OCI-LY1 (cell line): ENCODE measurements around the gene SURF6.

Experiments used
- EZH2 ChIP-seq: fragments of 200-600 bp; sonication (generic), shearing (Covaris generic); IDR thresholded peaks from 2 replicates; pipeline ENCODE4 v1.8.0; 2017; ENCODE audit warnings: borderline replicate concordance, mixed run types, mild to moderate bottlenecking, antibody characterized with exemption, low read length, moderate library complexity, mixed read lengths
- TF ChIP-seq, protein P1 (sequence below): fragments of 200-600 bp; sonication (generic), shearing (Covaris generic); IDR thresholded peaks from 2 replicates; pipeline ENCODE4 v1.5.1; 2017; ENCODE audit warnings: mild to moderate bottlenecking, antibody characterized with exemption, low read length, moderate library complexity, mixed read lengths

DNA sequence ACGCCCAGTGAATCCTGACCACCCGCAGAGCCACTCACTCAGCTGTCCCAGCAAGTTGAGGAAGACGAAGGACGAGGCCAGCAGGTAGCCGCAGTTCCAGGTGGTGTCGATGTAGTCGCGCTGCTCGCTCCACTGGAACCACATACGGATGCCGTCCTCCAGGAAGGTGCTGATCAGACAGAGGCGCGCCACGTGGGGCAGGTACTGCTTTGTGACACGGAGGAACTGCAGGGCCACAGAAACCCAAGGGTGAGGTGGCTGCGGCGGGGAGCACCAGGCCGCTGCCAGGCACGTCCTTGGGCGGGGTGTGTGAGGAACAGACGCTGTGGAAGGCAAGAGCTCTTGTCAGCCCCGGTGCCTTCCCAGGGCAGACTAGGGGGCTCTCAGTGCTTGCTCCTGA lies 31.2 kb upstream of the SURF6 start:
- TF ChIP-seq, protein P1, sequence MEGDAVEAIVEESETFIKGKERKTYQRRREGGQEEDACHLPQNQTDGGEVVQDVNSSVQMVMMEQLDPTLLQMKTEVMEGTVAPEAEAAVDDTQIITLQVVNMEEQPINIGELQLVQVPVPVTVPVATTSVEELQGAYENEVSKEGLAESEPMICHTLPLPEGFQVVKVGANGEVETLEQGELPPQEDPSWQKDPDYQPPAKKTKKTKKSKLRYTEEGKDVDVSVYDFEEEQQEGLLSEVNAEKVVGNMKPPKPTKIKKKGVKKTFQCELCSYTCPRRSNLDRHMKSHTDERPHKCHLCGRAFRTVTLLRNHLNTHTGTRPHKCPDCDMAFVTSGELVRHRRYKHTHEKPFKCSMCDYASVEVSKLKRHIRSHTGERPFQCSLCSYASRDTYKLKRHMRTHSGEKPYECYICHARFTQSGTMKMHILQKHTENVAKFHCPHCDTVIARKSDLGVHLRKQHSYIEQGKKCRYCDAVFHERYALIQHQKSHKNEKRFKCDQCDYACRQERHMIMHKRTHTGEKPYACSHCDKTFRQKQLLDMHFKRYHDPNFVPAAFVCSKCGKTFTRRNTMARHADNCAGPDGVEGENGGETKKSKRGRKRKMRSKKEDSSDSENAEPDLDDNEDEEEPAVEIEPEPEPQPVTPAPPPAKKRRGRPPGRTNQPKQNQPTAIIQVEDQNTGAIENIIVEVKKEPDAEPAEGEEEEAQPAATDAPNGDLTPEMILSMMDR = no peak
- TF ChIP-seq EZH2 = no peak
